Upper lobe of left lung (tissue), 4 donors: Measurements from ENCODE around the gene UXS1.

ENCODE experiments used
- CTCF ChIP-seq, 6 experiments: fragments of 450-650 bp in 4 of 6; fragments of 200-600 bp in 2 of 6; sonication (generic) in 2 of 6; IDR thresholded peaks; one replicate each; pipeline ENCODE4 v1.5.1; 2016 to 2019; ENCODE audit warnings: antibody characterized with exemption in 6 of 6
- POLR2A ChIP-seq, 4 donors: fragments of 450-650 bp; IDR thresholded peaks; one replicate each; pipeline ENCODE4 v1.5.1; 2016 to 2017; ENCODE audit warnings: antibody characterized with exemption in 4 of 4, mild to moderate bottlenecking in 2 of 4

DNA sequence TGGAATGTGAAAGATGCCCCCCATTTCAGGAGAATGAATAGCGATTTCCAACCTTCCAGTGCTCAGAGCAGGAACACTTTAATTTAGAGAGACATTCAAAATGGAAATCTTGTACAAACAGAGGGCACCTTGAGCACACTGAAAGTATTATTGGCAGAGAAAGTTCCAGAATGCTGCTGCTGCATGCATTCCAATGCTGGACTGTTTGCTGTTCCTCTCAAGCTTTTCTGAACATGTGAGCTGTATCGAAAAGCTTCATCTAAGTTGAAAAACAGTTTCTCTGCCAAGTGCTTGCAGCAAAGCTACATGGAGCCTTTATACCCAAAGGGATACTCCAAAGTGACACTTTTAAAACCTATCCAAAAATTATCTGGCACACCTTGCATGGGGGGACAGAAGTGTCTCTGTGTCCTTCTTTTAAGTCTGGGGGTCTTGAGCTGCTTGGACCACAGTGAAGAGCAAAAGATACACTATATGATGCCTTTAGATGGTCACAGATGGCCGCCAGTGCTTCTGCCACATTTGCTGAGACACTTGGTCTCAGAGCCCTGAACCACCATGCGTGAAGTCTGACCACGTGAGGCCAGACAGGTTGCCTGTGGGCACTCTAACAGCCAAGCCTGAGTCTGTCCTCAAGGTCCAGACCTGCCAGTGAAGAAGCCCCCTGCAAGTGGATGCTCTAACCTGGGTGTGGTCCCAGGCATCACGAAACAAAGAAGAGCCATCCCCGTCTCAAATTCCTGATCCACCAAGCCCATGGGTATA, 18.8 kb downstream of the UXS1 start:
- TF ChIP-seq POLR2A (IDR thresholded peaks at IDR 0.05) (peak in 1 of 4 donors; percentile 9), CTCF (IDR thresholded peaks at IDR 0.05) (no peak)
